Transverse colon (tissue), 4 donors: Measurements from ENCODE around the gene GRIP1. TPM values are rescaled to one million over a fixed set of nuclear protein-coding genes. Genes with fewer than 3 reads are reported as not detected.

Source experiments
- DNase-seq: peaks from one replicate; pipeline ENCODE4 v3.0.0-alpha.2; 2019
- H3K27ac ChIP-seq, 4 donors: fragments of 200-600 bp; sonication (generic); 2 replicates each; pipeline ENCODE4 v1.5.1; 2016 to 2018; ENCODE audit warnings: inconsistent platforms in 4 of 4
- H3K27me3 ChIP-seq: fragments of 200-600 bp; sonication (generic); 2 replicates; pipeline ENCODE4 v1.5.1; 2017; ENCODE audit warnings: inconsistent platforms
- H3K36me3 ChIP-seq, 4 donors: fragments of 200-600 bp; sonication (generic); 2 replicates each; pipeline ENCODE4 v1.5.1; 2017 to 2019; ENCODE audit warnings: inconsistent platforms in 4 of 4
- H3K4me1 ChIP-seq, 4 donors: fragments of 200-600 bp; sonication (generic); 2 replicates each; pipeline ENCODE4 v1.5.1; 2017 to 2020; ENCODE audit warnings: inconsistent platforms in 4 of 4
- H3K4me3 ChIP-seq, 4 donors: fragments of 200-600 bp; sonication (generic); 1 replicate in 1 of 4; 2 replicates in 3 of 4; pipeline versions ENCODE4 v1.5.1 to v1.6.1; 2017 to 2019; ENCODE audit warnings: inconsistent platforms in 4 of 4
- H3K9me3 ChIP-seq, 2 donors: fragments of 200-600 bp; sonication (generic); 2 replicates each; pipeline ENCODE4 v1.5.1; 2017 to 2019; ENCODE audit warnings: inconsistent platforms in 2 of 2
- CTCF ChIP-seq, 5 experiments: fragments of 200-600 bp in 3 of 5; fragments of 450-650 bp in 2 of 5; sonication (generic) in 3 of 5; IDR thresholded peaks; 1 replicate in 2 of 5; 2 replicates in 3 of 5; pipeline ENCODE4 v1.5.1; 2016 to 2017; ENCODE audit warnings: antibody characterized with exemption in 5 of 5, inconsistent platforms in 3 of 5, mild to moderate bottlenecking in 2 of 5, moderate library complexity in 1 of 5
- EP300 ChIP-seq: sonication (generic); formaldehyde crosslinking; IDR thresholded peaks from one replicate; pipeline ENCODE4 v1.6.1; 2017; ENCODE audit warnings: antibody characterized with exemption, low read depth
- POLR2A ChIP-seq: fragments of 450-650 bp; IDR thresholded peaks from one replicate; pipeline ENCODE4 v1.6.1; 2016; ENCODE audit warnings: antibody characterized with exemption, mild to moderate bottlenecking, moderate library complexity
- POLR2AphosphoS5 ChIP-seq, 3 donors: sonication (generic); formaldehyde crosslinking; IDR thresholded peaks; one replicate each; pipeline ENCODE4 v1.6.1; 2016; ENCODE audit warnings: antibody characterized with exemption in 3 of 3
- WGBS, 2 donors: methylation state at CpG; one replicate each; pipeline ENCODE4 v1.1.5; 2018; ENCODE audit warnings: low coverage in 1 of 2; 5-methylcytosine and 5-hydroxymethylcytosine counted together
- in situ Hi-C, 4 donors: fragments of 200-750 bp; cut with MboI; loops; one replicate each; pipeline versions ENCODE4 v1.15.0 to v1.15.1; 2017; ENCODE audit warnings: low sequenced_read_pairs in 3 of 4, low pct_ligation_motif_present in 1 of 4, low pct_unique_long_range_greater_than_20kb in 1 of 4
- intact Hi-C: fragments of 100-400 bp; cut with DNase I; formaldehyde crosslinking; loops from one replicate; pipeline ENCODE4 v1.15.1; 2023; ENCODE audit warnings: low total_unique reads
- total RNA-seq, 4 donors: library from RNA; depleted of rRNA; stranded (reverse); fragments of >200 nt; gene quantifications; one replicate each; pipeline ENCODE4 v1.1.0, GENCODE V29; 2016

Gene GRIP1
- total RNA-seq, 4 donors from 2014 or later, result 4.4 to 9.0 (median 8.2) TPM

DNA sequence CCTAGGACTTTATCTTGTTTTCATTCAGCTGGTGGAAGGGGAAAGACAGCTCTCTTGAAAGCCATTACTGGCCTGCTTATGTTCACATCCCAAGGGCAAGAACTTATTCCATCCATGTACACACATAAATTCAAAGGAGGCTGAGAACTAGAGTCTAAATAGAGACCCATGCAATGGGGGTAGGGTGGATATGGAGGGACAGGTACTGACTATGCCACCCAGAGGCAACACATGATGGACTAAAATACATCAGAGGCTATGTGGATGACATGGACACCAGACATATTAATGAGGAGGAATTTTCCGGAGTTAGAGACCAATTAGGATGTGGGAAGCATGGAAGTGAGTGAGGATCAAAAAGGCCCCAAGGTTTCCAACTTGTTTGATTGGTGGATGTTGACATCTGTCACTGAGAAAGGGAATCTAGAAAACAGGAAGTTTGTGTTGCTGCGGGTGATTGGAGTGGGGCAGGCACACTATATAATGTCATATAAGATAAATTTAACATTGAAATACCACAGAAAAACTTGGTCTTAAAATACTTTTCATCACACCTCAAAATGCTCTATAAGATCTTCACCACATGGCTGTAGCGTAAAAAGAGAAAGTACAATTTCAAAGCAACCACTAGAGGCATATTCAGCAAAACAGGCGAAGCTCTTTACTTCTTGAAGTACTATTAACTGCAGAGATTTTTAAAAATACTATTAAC lies 130.4 kb downstream of the GRIP1 start:
- Histone ChIP-seq H3K4me1 (no peaks in the 10 kb centered on the region), H3K4me3 (no peak overlapping the region), H3K27me3 (no peaks in the 10 kb centered on the region), H3K36me3 (no peaks in the 10 kb centered on the region), H3K9me3 (no peaks in the 10 kb centered on the region), H3K27ac (no peak overlapping the region)
- intact Hi-C loops, result no loop called here
- in situ Hi-C loops, result no loop called here
- no peak for DNase-seq
- no peak for TF ChIP-seq CTCF (IDR thresholded peaks at IDR 0.05)
- TF ChIP-seq EP300, result no peak
- TF ChIP-seq POLR2A, result no peak
- TF ChIP-seq POLR2AphosphoS5 (IDR thresholded peaks at IDR 0.05), result no peak
- WGBS, 2 donors, result 84 to 90% methylated on average over 2 to 4 of the region's 4 CpGs

DNA sequence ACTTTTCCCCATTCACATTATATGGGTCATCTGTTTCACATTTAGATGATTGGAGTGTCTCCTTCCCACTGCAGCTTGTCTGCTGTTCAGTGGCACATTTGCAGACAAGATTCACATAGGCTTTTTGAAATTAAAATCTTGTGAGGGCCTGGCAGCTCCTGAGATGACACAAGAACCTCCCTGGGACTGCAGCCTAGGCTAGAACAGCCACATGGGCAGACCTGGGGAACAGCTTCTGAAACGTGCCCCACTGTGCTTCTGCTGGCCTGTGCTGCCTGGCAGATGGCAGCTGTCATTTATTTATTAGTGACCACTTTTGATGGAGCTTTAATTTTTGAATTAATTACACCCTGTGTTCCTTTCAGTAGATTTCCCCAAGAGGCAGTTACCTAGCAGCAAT lies 137.4 kb downstream of the GRIP1 start:
- Histone ChIP-seq H3K27me3 (no peaks in the 10 kb centered on the region), H3K27ac (no peak overlapping the region), H3K4me1 (no peaks in the 10 kb centered on the region), H3K9me3 (no peaks in the 10 kb centered on the region), H3K36me3 (no peaks in the 10 kb centered on the region), H3K4me3 (no peak overlapping the region)
- in situ Hi-C loops, result no loop called here
- intact Hi-C loops, result no loop called here
- no peak for DNase-seq
- 64% methylated on average over 1 of the region's 1 CpG; no CpG with 5 or more reads in 1 of the 2 donors for WGBS, 2 donors
- TF ChIP-seq CTCF (IDR thresholded peaks at IDR 0.05) (no peak), EP300 (no peak), POLR2A (no peak), POLR2AphosphoS5 (IDR thresholded peaks at IDR 0.05) (no peak)

- H3K4me3 ChIP-seq, result no peak overlapping the region
- H3K9me3 ChIP-seq, result no peaks in the 10 kb centered on the region
- DNase-seq, result no peak
- intact Hi-C loops, result no loop called here
- in situ Hi-C loops, result no loop called here
- no peaks in the 10 kb centered on the region for H3K27me3 ChIP-seq
- TF ChIP-seq POLR2A (no peak), EP300 (no peak), POLR2AphosphoS5 (IDR thresholded peaks at IDR 0.05) (no peak), CTCF (IDR thresholded peaks at IDR 0.05) (no peak)
- no peaks in the 10 kb centered on the region for H3K4me1 ChIP-seq
- no peaks in the 10 kb centered on the region for H3K36me3 ChIP-seq
- H3K27ac ChIP-seq, result no peak overlapping the region
Observed at GRCh38 chr12:66539431-66539830, 139.4 kb downstream of the GRIP1 start.

DNA sequence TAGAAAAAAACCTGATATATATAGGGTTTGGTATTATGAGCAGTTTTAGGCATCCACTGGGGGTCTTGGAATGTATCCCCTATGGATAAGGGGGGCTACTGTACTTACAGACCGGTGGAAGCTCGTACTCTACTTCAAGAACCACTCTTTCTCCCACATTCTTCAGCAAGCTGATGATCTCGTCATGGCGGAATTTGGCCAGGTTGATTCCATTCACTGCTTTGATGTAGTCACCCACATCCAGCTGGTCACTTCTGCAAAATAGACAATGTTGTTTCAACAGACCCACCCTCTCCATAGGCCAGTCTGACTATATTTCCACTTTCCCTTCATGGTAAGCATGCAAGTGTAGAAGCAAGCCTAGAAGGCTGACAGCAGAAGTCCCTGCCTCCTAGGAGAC lies 139.9 kb downstream of the GRIP1 start:
- Histone ChIP-seq H3K27ac (no peak overlapping the region), H3K9me3 (no peaks in the 10 kb centered on the region), H3K27me3 (no peaks in the 10 kb centered on the region), H3K36me3 (no peaks in the 10 kb centered on the region), H3K4me3 (no peak overlapping the region), H3K4me1 (no peaks in the 10 kb centered on the region)
- intact Hi-C loops (no loop called here), in situ Hi-C loops (no loop called here)
- WGBS, 2 donors, result 92 to 100% methylated on average over 1 to 4 of the region's 4 CpGs
- no peak for DNase-seq
- no peak for TF ChIP-seq POLR2A
- no peak for TF ChIP-seq CTCF (IDR thresholded peaks at IDR 0.05)
- no peak for TF ChIP-seq POLR2AphosphoS5 (IDR thresholded peaks at IDR 0.05)
- no peak for TF ChIP-seq EP300
